B cell (primary cell): Measurements from ENCODE around the gene PLK3. TPM values are rescaled to one million over a fixed set of nuclear protein-coding genes. Genes with fewer than 3 reads are reported as not detected.
"Not testable (repeated sequence)": the region's sequence is repeated elsewhere in the genome, so short reads cannot be mapped to it uniquely, and the experiment has no call there.

Experiments
- ATAC-seq: fragments of 200-7000 bp; cut with Tn5 transposase; one replicate; pipeline ENCODE4 v1.10.0; 2021; ENCODE audit warnings: low read depth, mild to moderate bottlenecking, moderate number of reproducible peaks, moderate library complexity
- CTCF ChIA-PET: fragments of 350-600 bp; sonication (Branson Sonifier 250); formaldehyde crosslinking; loops from one replicate; lab custom pipeline; 2021; ENCODE audit warnings: antibody characterized with exemption, inconsistent platforms; lab: Charles Lee
- POLR2A ChIA-PET: fragments of 350-600 bp; sonication (Branson Sonifier 250); formaldehyde crosslinking; loops from one replicate; lab custom pipeline; 2021; ENCODE audit warnings: antibody characterized with exemption; lab: Charles Lee
- DNase-seq: peaks from one replicate; pipeline ENCODE4 v3.0.0; 2013
- H2AFZ ChIP-seq: 2 replicates; pipeline ENCODE4 v1.6.1; 2012; ENCODE audit warnings: mild to moderate bottlenecking, low read depth, low read length; ENCODE audit not compliant: insufficient read depth, poor library complexity, severe bottlenecking
- H3K27ac ChIP-seq, 2 donors: 1 replicate in 1 of 2; 2 replicates in 1 of 2; pipeline ENCODE4 v1.5.1; 2012 to 2013; ENCODE audit warnings: low read length in 2 of 2, mild to moderate bottlenecking in 2 of 2, moderate library complexity in 1 of 2
- H3K27me3 ChIP-seq, 4 experiments: fragments of 200-600 bp in 1 of 4; sonication (generic) in 1 of 4; replicated peaks in 1 of 4; 1 replicate in 2 of 4; 2 replicates in 2 of 4; pipeline versions ENCODE4 v1.6.1 to v1.7.0; 2013 to 2016; ENCODE audit warnings: low read length in 3 of 4, mild to moderate bottlenecking in 2 of 4, mixed read lengths in 1 of 4, moderate library complexity in 1 of 4; ENCODE audit not compliant: insufficient read depth in 4 of 4, control insufficient read depth in 3 of 4; ENCODE audit errors: control extremely low read depth in 1 of 4
- H3K36me3 ChIP-seq, 2 experiments: replicated peaks in 1 of 2; 1 replicate in 1 of 2; 2 replicates in 1 of 2; pipeline versions ENCODE4 v1.6.1 to v1.7.1; 2013; ENCODE audit warnings: low read length in 1 of 2; ENCODE audit not compliant: insufficient read depth in 2 of 2, control insufficient read depth in 1 of 2; ENCODE audit errors: control extremely low read depth in 1 of 2, extremely low read depth in 1 of 2
- H3K4me1 ChIP-seq, 2 donors: fragments of 200-600 bp in 1 of 2; sonication (generic) in 1 of 2; 1 replicate in 1 of 2; 2 replicates in 1 of 2; pipeline versions ENCODE4 v1.5.1 to v1.6.1; 2013 to 2017; ENCODE audit warnings: low read length in 2 of 2; ENCODE audit not compliant: control insufficient read depth in 2 of 2, insufficient read depth in 2 of 2
- H3K4me2 ChIP-seq: replicated peaks from 2 replicates; pipeline ENCODE3; 2012; ENCODE audit warnings: mild to moderate bottlenecking, low read depth, low read length; ENCODE audit not compliant: poor library complexity, severe bottlenecking
- H3K4me3 ChIP-seq, 5 experiments: fragments of 200-600 bp in 1 of 5; sonication (generic) in 1 of 5; 1 replicate in 3 of 5; 2 replicates in 2 of 5; pipeline versions ENCODE4 v1.5.1 to v1.7.0; 2011 to 2016; ENCODE audit warnings: low read length in 4 of 5, mild to moderate bottlenecking in 4 of 5, low read depth in 2 of 5, control low read depth in 1 of 5, moderate library complexity in 1 of 5; ENCODE audit not compliant: insufficient read depth in 1 of 5; ENCODE audit errors: control extremely low read depth in 1 of 5, extremely low read depth in 1 of 5
- H3K79me2 ChIP-seq: fragments of 200-600 bp; sonication (generic); one replicate; pipeline ENCODE4 v1.6.0; 2016; ENCODE audit warnings: low read length; ENCODE audit not compliant: control insufficient read depth, insufficient read depth
- H3K9ac ChIP-seq: fragments of 200-600 bp; sonication (generic); 2 replicates; pipeline ENCODE4 v1.6.1; 2017; ENCODE audit warnings: mild to moderate bottlenecking, low read length, moderate library complexity
- H3K9me3 ChIP-seq, 3 donors: one replicate each; pipeline versions ENCODE4 v1.6.1 to v1.7.1; 2013; ENCODE audit warnings: low read length in 2 of 3; ENCODE audit not compliant: control insufficient read depth in 2 of 3, insufficient read depth in 1 of 3; ENCODE audit errors: control extremely low read depth in 1 of 3
- H4K20me1 ChIP-seq: 2 replicates; pipeline ENCODE4 v1.6.0; 2012; ENCODE audit warnings: mild to moderate bottlenecking, low read length; ENCODE audit not compliant: insufficient read depth, control insufficient read depth, poor library complexity, severe bottlenecking
- H3K27ac Mint-ChIP-seq: one replicate; pipeline ENCODE4 v1.8.0; 2021; ENCODE audit warnings: mixed read lengths
- H3K27me3 Mint-ChIP-seq: one replicate; pipeline ENCODE4 v1.8.0; 2021; ENCODE audit warnings: mixed read lengths
- H3K4me1 Mint-ChIP-seq: one replicate; pipeline ENCODE4 v1.8.0; 2021; ENCODE audit warnings: mixed read lengths
- H3K4me3 Mint-ChIP-seq: one replicate; pipeline ENCODE4 v1.8.0; 2021; ENCODE audit warnings: mixed read lengths
- H3K9me3 Mint-ChIP-seq: one replicate; pipeline ENCODE4 v1.8.0; 2022; ENCODE audit warnings: mixed read lengths; ENCODE audit not compliant: insufficient read depth
- EZH2 ChIP-seq: IDR thresholded peaks from 2 replicates; pipeline ENCODE4 v1.6.1; 2012; ENCODE audit warnings: borderline replicate concordance, low read depth, mild to moderate bottlenecking, moderate library complexity, low read length; ENCODE audit not compliant: insufficient read depth, poor library complexity, severe bottlenecking
- WGBS: methylation state at CpG from one replicate; pipeline ENCODE4 v1.1.5; 2013; ENCODE audit warnings: missing lambda C conversion rate; ENCODE audit not compliant: insufficient coverage; 5-methylcytosine and 5-hydroxymethylcytosine counted together
- intact Hi-C: fragments of 100-400 bp; cut with micrococcal nuclease; formaldehyde crosslinking; loops from one replicate; pipeline ENCODE4 v1.10.0; 2022
- polyA plus RNA-seq: library from polyadenylated mRNA; depleted of rRNA; stranded (reverse); fragments of >200 nt; gene quantifications from 2 replicates; pipeline ENCODE4 v1.2.3, GENCODE V29; 2012
- total RNA-seq, 2 donors: library from RNA; stranded (reverse); fragments of 120-200 nt in 1 of 2; gene quantifications; 1 replicate in 1 of 2; 2 replicates in 1 of 2; pipeline versions ENCODE4 v1.2.3 to v1.2.4, GENCODE V29; 2013 to 2022
- TF ChIP-seq, protein P1 (sequence below): fragments of 200-600 bp; IDR thresholded peaks from one replicate; pipeline ENCODE4 v1.8.0; 2022; ENCODE audit warnings: antibody characterized with exemption, mild to moderate bottlenecking

PLK3 gene
- total and polyA plus RNA-seq, 2 donors (not counting 1 experiment from before 2014, with no cell fraction given) = 35.9 to 93.5 TPM

DNA sequence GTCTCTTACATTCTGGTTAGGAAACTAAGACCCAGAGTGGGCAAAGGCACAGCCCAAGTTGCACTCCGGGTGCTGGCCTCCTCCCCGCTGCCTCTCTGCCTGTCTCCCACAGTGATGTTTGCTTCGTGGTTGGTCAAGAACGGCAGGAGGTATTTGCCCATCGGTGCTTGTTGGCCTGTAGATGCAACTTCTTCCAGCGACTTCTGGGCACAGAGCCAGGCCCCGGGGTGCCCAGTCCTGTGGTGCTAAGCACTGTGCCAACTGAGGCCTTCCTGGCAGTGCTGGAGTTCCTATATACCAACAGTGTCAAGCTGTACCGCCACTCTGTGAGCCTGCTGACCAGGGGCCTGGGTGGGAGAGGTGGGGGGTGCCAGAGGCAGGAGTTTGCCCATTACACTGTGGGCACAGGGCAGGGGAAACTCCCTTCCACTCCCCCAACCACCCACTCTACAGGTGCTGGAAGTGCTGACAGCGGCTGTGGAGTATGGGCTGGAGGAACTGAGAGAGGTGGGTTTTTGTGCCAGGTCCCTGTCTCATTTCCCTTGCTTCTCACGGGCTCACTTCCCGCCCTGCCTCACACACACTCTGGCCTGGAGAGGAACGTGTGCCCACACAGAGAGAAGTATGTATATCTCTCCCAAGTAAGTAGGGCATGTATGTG, 10.1 kb downstream of the PLK3 start:
- Mint-ChIP-seq H3K27ac (peak overlapping the region; percentile 99), H3K4me1 (peaks cover 67% of the 10 kb centered on the region), H3K4me3 (peak overlapping the region; percentile 54), H3K27me3 (no peaks in the 10 kb centered on the region), H3K9me3 (no peaks in the 10 kb centered on the region)
- Histone ChIP-seq H3K4me1 (peaks cover 50 to 68% of the 10 kb centered on the region in 2 donors), H3K27me3 (no peaks in the 10 kb centered on the region), H3K27ac (peak overlapping the region; percentile 91 to 95), H3K36me3 (peaks cover 0 to 6% of the 10 kb centered on the region in 2 experiments), H3K4me3 (no peak overlapping the region), H3K9me3 (peaks cover 0 to 3% (median 0%) of the 10 kb centered on the region in 3 donors), H3K79me2 (no peaks in the 10 kb centered on the region), H2AFZ (peak overlapping the region; percentile 27), H3K4me2 (peak overlapping the region; percentile 68), H4K20me1 (no peaks in the 10 kb centered on the region), H3K9ac (no peak overlapping the region)
- 39% methylated on average over 7 of the region's 12 CpGs for WGBS
- DNase-seq (peak; percentile 60), ATAC-seq (no peak)
- TF ChIP-seq, protein P1, sequence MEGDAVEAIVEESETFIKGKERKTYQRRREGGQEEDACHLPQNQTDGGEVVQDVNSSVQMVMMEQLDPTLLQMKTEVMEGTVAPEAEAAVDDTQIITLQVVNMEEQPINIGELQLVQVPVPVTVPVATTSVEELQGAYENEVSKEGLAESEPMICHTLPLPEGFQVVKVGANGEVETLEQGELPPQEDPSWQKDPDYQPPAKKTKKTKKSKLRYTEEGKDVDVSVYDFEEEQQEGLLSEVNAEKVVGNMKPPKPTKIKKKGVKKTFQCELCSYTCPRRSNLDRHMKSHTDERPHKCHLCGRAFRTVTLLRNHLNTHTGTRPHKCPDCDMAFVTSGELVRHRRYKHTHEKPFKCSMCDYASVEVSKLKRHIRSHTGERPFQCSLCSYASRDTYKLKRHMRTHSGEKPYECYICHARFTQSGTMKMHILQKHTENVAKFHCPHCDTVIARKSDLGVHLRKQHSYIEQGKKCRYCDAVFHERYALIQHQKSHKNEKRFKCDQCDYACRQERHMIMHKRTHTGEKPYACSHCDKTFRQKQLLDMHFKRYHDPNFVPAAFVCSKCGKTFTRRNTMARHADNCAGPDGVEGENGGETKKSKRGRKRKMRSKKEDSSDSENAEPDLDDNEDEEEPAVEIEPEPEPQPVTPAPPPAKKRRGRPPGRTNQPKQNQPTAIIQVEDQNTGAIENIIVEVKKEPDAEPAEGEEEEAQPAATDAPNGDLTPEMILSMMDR = no peak
- TF ChIP-seq EZH2 = no peak
- intact Hi-C loops = no loop called here
- POLR2A ChIA-PET = interaction anchor here (0.6 to 4.3 kb wide), 7 partner anchors 9 to 97 kb away, joined by 3 to 59 read pairs (median 10); partner anchors contain the start of gene PLK3
- CTCF ChIA-PET = interaction anchor here (0.6 to 3.9 kb wide), 7 partner anchors 8 to 493 kb away, joined by 3 to 40 read pairs (median 8); partner anchors contain the start of genes PLK3 and RNU5D-1

DNA sequence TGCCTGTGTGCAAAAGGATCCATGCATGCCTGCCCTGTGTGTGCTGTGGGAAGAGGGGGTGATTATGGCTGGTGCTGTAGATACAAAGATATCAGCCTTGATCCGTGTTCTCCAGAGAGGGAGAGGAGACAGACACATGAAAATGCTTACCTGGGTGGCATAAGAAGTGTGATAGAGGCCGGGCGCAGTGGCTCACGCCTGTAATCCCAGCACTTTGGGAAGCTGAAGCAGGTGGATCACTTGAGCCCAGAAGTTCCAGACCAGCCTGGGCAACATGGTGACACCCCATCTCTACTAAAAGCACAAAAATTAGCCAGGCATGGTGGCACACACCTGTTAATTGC, 10.6 kb downstream of the PLK3 start:
- H3K9me3 Mint-ChIP-seq, H3K27me3 Mint-ChIP-seq, H3K9me3 ChIP-seq, ATAC-seq, DNase-seq, H3K79me2 ChIP-seq, intact Hi-C loops, H4K20me1 ChIP-seq, POLR2A ChIA-PET, H3K4me3 ChIP-seq, H3K27me3 ChIP-seq, H3K9ac ChIP-seq, H3K36me3 ChIP-seq: not testable (repeated sequence)
- CTCF ChIA-PET = interaction anchor here (0.8 to 3.9 kb wide), 5 partner anchors 8 to 489 kb away, joined by 3 to 40 read pairs (median 3); partner anchors contain the start of gene PLK3
- Histone ChIP-seq H3K4me2 (peak overlapping the region; percentile 68), H3K4me1 (peaks cover 50 to 68% of the 10 kb centered on the region in 2 donors), H2AFZ (peak overlapping the region; percentile 27), H3K27ac (peak overlapping the region; percentile 91 to 95)
- H3K4me3 Mint-ChIP-seq = peak overlapping the region; percentile 54
- peak overlapping the region; percentile 99 for H3K27ac Mint-ChIP-seq
- 90% methylated on average over 2 of the region's 4 CpGs for WGBS
- peaks cover 67% of the 10 kb centered on the region for H3K4me1 Mint-ChIP-seq
